Liver (tissue), 9 donors: ENCODE measurements around the gene PLA2G4E. TPM values are rescaled to one million over a fixed set of nuclear protein-coding genes. Genes with fewer than 3 reads are reported as not detected.

Source experiments
- DNase-seq: peaks from one replicate; pipeline ENCODE4 v3.0.0-alpha.2; 2017; ENCODE audit warnings: low spot score
- H3K27ac ChIP-seq, 2 donors: one replicate each; pipeline ENCODE4 v1.7.0; 2013; ENCODE audit warnings: inconsistent platforms in 2 of 2, low read length in 2 of 2, control low read depth in 1 of 2, low read depth in 1 of 2, mild to moderate bottlenecking in 1 of 2
- H3K27me3 ChIP-seq, 4 donors: one replicate each; pipeline versions ENCODE4 v1.6.1 to v1.7.0; 2013; ENCODE audit warnings: low read length in 3 of 4, inconsistent platforms in 1 of 4, mild to moderate bottlenecking in 1 of 4, moderate library complexity in 1 of 4; ENCODE audit not compliant: control insufficient read depth in 4 of 4, insufficient read depth in 4 of 4
- H3K36me3 ChIP-seq, 4 donors: one replicate each; pipeline versions ENCODE4 v1.6.1 to v1.7.0; 2013; ENCODE audit warnings: low read length in 3 of 4, mild to moderate bottlenecking in 3 of 4, low read depth in 1 of 4, moderate library complexity in 1 of 4; ENCODE audit not compliant: control insufficient read depth in 4 of 4, insufficient read depth in 3 of 4
- H3K4me1 ChIP-seq, 4 donors: one replicate each; pipeline versions ENCODE4 v1.6.1 to v1.7.0; 2013; ENCODE audit warnings: low read length in 3 of 4, mild to moderate bottlenecking in 3 of 4, moderate library complexity in 1 of 4; ENCODE audit not compliant: control insufficient read depth in 4 of 4, insufficient read depth in 4 of 4
- H3K4me3 ChIP-seq, 3 donors: one replicate each; pipeline versions ENCODE4 v1.6.1 to v1.7.0; 2013; ENCODE audit warnings: low read length in 3 of 3, control low read depth in 1 of 3, low read depth in 1 of 3, mild to moderate bottlenecking in 1 of 3
- H3K9ac ChIP-seq, 2 donors: one replicate each; pipeline ENCODE4 v1.7.0; 2013; ENCODE audit warnings: low read length in 2 of 2, mild to moderate bottlenecking in 2 of 2, moderate library complexity in 2 of 2, control low read depth in 1 of 2, low read depth in 1 of 2
- H3K9me3 ChIP-seq, 4 donors: one replicate each; pipeline versions ENCODE4 v1.6.1 to v1.7.0; 2013; ENCODE audit warnings: low read length in 3 of 4; ENCODE audit not compliant: control insufficient read depth in 4 of 4
- ATF3 ChIP-seq: IDR thresholded peaks from 2 replicates; pipeline ENCODE4 v1.6.1; 2016; ENCODE audit warnings: antibody characterized with exemption
- CTCF ChIP-seq: fragments of 150-350 bp; IDR thresholded peaks from 2 replicates; pipeline ENCODE4 v1.5.1; 2017; ENCODE audit warnings: improper control_type of control experiment, low read depth, low read length; ENCODE audit not compliant: missing input control
- GABPA ChIP-seq, 2 donors: IDR thresholded peaks in 1 of 2; conservative IDR thresholded peaks in 1 of 2; 2 replicates each; pipeline ENCODE4 v1.6.1; 2016; ENCODE audit warnings: antibody characterized with exemption in 2 of 2, mild to moderate bottlenecking in 1 of 2, moderate library complexity in 1 of 2
- HNF4A ChIP-seq, 2 donors: conservative IDR thresholded peaks; 2 replicates each; pipeline ENCODE4 v1.6.1; 2016; ENCODE audit warnings: antibody characterized with exemption in 2 of 2, mild to moderate bottlenecking in 2 of 2
- HNF4G ChIP-seq: IDR thresholded peaks from 2 replicates; pipeline ENCODE4 v1.6.1; 2016; ENCODE audit warnings: antibody characterized with exemption
- NR2F2 ChIP-seq: IDR thresholded peaks from 2 replicates; pipeline ENCODE4 v1.6.1; 2016; ENCODE audit warnings: antibody characterized with exemption
- RAD21 ChIP-seq, 2 donors: IDR thresholded peaks; 2 replicates each; pipeline ENCODE4 v1.6.1; 2016; ENCODE audit warnings: antibody characterized with exemption in 2 of 2, mild to moderate bottlenecking in 2 of 2
- REST ChIP-seq: IDR thresholded peaks from 2 replicates; pipeline ENCODE4 v1.6.1; 2016; ENCODE audit warnings: antibody characterized with exemption, mild to moderate bottlenecking
- RXRA ChIP-seq, 2 donors: IDR thresholded peaks; 2 replicates each; pipeline ENCODE4 v1.6.1; 2017 to 2018; ENCODE audit warnings: antibody characterized with exemption in 2 of 2, mild to moderate bottlenecking in 1 of 2
- SP1 ChIP-seq: IDR thresholded peaks from 2 replicates; pipeline ENCODE4 v1.6.1; 2018; ENCODE audit warnings: antibody characterized with exemption, mild to moderate bottlenecking
- YY1 ChIP-seq: IDR thresholded peaks from 2 replicates; pipeline ENCODE4 v1.6.1; 2016; ENCODE audit warnings: antibody characterized with exemption, mild to moderate bottlenecking
- whole genome bisulfite sequencing: extraction: QIAGEN DNeasy Blood & Tissue Kit; methylation state at CpG from one replicate; pipeline ENCODE4 v1.1.7; 2013; 5-methylcytosine and 5-hydroxymethylcytosine counted together
- polyA plus RNA-seq, 2 donors: library from polyadenylated mRNA; stranded (reverse) in 1 of 2; unstranded in 1 of 2; fragments of 200-250 nt in 1 of 2; fragments of >200 nt in 1 of 2; fragmentation: Nextera tagmentation in 1 of 2; extraction: Ambion mirVana in 1 of 2; gene quantifications; one replicate each; pipeline versions ENCODE4 v1.2.1 to v1.2.3, GENCODE V29; 2013 to 2015
- total RNA-seq, 2 donors: library from RNA; depleted of rRNA; stranded (reverse); fragments of >200 nt; gene quantifications; one replicate each; pipeline ENCODE4 v1.2.3, GENCODE V29; 2014
- donor health status: healthy.
- donor health status: healthy.
- donor health status: healthy.
- donor health status: healthy.
- donor health status: healthy.

Gene PLA2G4E
- total and polyA plus RNA-seq, 4 donors = not detected

- H3K4me3 ChIP-seq = no peak overlapping the region
- H3K4me1 ChIP-seq = peaks cover 0 to 17% (median 9%) of the 10 kb centered on the region in 4 donors
- H3K27ac ChIP-seq = peak overlapping the region; percentile 16 to 60
- H3K9ac ChIP-seq = no peak overlapping the region
- TF ChIP-seq CTCF (no peak), SP1 (no peak), ATF3 (no peak), GABPA (IDR thresholded peaks at IDR 0.05 in 1 of 2, conservative IDR thresholded peaks at IDR 0.05 in 1 of 2) (no peak), HNF4A (conservative IDR thresholded peaks at IDR 0.05) (no peak), RXRA (IDR thresholded peaks at IDR 0.05) (no peak), RAD21 (IDR thresholded peaks at IDR 0.05) (no peak), NR2F2 (no peak), REST (no peak), YY1 (no peak), HNF4G (no peak)
- no peak for DNase-seq
- no peaks in the 10 kb centered on the region for H3K9me3 ChIP-seq
- no peaks in the 10 kb centered on the region for H3K27me3 ChIP-seq
- 85% methylated on average over 4 of the region's 4 CpGs for WGBS
- no peaks in the 10 kb centered on the region for H3K36me3 ChIP-seq
Observed at GRCh38 chr15:42060477-42060763, 39.6 kb upstream of the PLA2G4E start.

- H3K36me3 ChIP-seq = no peaks in the 10 kb centered on the region
- no peak for TF ChIP-seq SP1
- TF ChIP-seq HNF4G = no peak
- peak; percentile 72 to 78 for TF ChIP-seq RAD21 (IDR thresholded peaks at IDR 0.05)
- peak; percentile 89 for TF ChIP-seq CTCF
- no peak overlapping the region for H3K4me3 ChIP-seq
- H3K27me3 ChIP-seq = no peaks in the 10 kb centered on the region
- peaks cover 0 to 17% (median 9%) of the 10 kb centered on the region in 4 donors for H3K4me1 ChIP-seq
- peak overlapping the region; percentile 16 to 60 for H3K27ac ChIP-seq
- 51% methylated on average over 14 of the region's 14 CpGs for WGBS
- no peaks in the 10 kb centered on the region for H3K9me3 ChIP-seq
- peak; percentile 75 for DNase-seq
- H3K9ac ChIP-seq = no peak overlapping the region
Observed at GRCh38 chr15:42059661-42060476, 39.0 kb upstream of the PLA2G4E start.
